ENCODE results near the gene GPR158. TPM values are rescaled to one million over a fixed set of nuclear protein-coding genes. Genes with fewer than 3 reads are reported as not detected.

GPR158 gene
- total RNA-seq, 1 experiment from 2014 or later = 0.07 TPM

DNA sequence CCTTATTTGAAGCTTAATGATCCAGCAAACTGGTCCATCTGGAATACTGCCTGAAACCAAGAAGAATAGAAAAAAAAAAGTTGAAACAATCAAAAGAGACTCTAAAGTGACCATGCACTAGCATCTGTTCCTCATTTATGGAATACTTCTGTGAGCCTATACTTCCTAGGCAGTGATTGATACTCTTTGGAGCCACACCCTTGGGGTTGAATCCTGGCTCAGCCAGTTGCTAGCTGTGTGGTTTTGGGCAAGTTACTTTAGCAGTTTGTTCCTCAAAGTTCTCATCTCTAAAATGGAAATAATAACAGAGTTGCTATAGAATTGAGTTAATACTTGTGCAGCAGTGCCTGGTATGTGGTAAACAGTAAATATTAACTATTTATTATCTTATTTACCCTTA is 208.9 kb downstream of the GPR158 start:
- H3K9me3 ChIP-seq = no peaks in the 10 kb centered on the region
- Mint-ChIP-seq H3K9me3 (ENCODE audit: unreplicated experiment) (no peaks in the 10 kb centered on the region), H3K27ac (ENCODE audit: unreplicated experiment) (no peak overlapping the region), H3K27me3 (ENCODE audit: insufficient read depth, unreplicated experiment) (peaks cover 8% of the 10 kb centered on the region), H3K4me3 (ENCODE audit: unreplicated experiment) (no peak overlapping the region), H3K4me1 (ENCODE audit: low read depth, unreplicated experiment) (no peaks in the 10 kb centered on the region), H3K36me3 (ENCODE audit: insufficient read depth, unreplicated experiment) (no peaks in the 10 kb centered on the region)
- H3K36me3 ChIP-seq (ENCODE audit: control insufficient read depth, insufficient read depth, low read length) = no peaks in the 10 kb centered on the region
- H3K4me3 ChIP-seq (ENCODE audit: low read depth, low read length) = no peak overlapping the region
- DNase-seq = no peak
- intact Hi-C loops (cut with micrococcal nuclease; ENCODE audit: unreplicated experiment) = no loop called here
- H3K4me1 ChIP-seq = no peaks in the 10 kb centered on the region
- CTCF ChIA-PET = no interaction called here
- POLR2A ChIA-PET = no interaction called here
- BruUV-seq (replicated peaks) = no TSS peak
- H3K27me3 ChIP-seq (replicated peaks; ENCODE audit: control insufficient read depth, insufficient read depth, low read length) = no peaks in the 10 kb centered on the region
- TF ChIP-seq, protein P1, sequence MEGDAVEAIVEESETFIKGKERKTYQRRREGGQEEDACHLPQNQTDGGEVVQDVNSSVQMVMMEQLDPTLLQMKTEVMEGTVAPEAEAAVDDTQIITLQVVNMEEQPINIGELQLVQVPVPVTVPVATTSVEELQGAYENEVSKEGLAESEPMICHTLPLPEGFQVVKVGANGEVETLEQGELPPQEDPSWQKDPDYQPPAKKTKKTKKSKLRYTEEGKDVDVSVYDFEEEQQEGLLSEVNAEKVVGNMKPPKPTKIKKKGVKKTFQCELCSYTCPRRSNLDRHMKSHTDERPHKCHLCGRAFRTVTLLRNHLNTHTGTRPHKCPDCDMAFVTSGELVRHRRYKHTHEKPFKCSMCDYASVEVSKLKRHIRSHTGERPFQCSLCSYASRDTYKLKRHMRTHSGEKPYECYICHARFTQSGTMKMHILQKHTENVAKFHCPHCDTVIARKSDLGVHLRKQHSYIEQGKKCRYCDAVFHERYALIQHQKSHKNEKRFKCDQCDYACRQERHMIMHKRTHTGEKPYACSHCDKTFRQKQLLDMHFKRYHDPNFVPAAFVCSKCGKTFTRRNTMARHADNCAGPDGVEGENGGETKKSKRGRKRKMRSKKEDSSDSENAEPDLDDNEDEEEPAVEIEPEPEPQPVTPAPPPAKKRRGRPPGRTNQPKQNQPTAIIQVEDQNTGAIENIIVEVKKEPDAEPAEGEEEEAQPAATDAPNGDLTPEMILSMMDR (IDR thresholded peaks at IDR 0.05; ENCODE audit: insufficient read depth in 1 of 2, low read depth in 1 of 2, low read length in 1 of 2, severe bottlenecking in 1 of 2, unreplicated experiment in 1 of 2) = no peak

DNA sequence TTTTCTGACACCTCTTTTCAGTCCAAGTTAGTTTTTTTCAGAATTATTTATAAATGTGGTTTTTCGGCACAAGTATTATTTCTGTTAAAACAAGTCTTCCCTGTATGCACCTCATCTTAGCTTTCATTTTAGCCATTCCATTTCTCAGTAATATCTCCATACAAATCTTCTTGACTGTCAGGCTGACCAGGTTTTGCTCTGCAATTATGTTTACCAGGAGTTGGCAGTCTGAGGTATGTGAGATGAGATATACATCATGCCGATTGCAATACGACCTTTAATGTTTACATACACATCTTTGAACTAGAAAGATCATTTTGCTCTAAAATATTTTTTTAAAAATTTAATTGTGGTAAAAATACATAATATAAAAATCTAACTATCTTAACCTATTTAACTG is 209.8 kb downstream of the GPR158 start:
- ChIA-PET POLR2A (no interaction called here), CTCF (no interaction called here)
- Mint-ChIP-seq H3K27me3 (ENCODE audit: insufficient read depth, unreplicated experiment) (peaks cover 8% of the 10 kb centered on the region), H3K27ac (ENCODE audit: unreplicated experiment) (no peak overlapping the region), H3K4me3 (ENCODE audit: unreplicated experiment) (no peak overlapping the region), H3K36me3 (ENCODE audit: insufficient read depth, unreplicated experiment) (no peaks in the 10 kb centered on the region), H3K9me3 (ENCODE audit: unreplicated experiment) (no peaks in the 10 kb centered on the region), H3K4me1 (ENCODE audit: low read depth, unreplicated experiment) (no peaks in the 10 kb centered on the region)
- TF ChIP-seq, protein P1 (IDR thresholded peaks at IDR 0.05; ENCODE audit: insufficient read depth in 1 of 2, low read depth in 1 of 2, low read length in 1 of 2, severe bottlenecking in 1 of 2, unreplicated experiment in 1 of 2) = no peak
- H3K27me3 ChIP-seq (replicated peaks; ENCODE audit: control insufficient read depth, insufficient read depth, low read length) = no peaks in the 10 kb centered on the region
- H3K36me3 ChIP-seq (ENCODE audit: control insufficient read depth, insufficient read depth, low read length) = no peaks in the 10 kb centered on the region
- no TSS peak for BruUV-seq (replicated peaks)
- H3K9me3 ChIP-seq = no peaks in the 10 kb centered on the region
- DNase-seq = no peak
- intact Hi-C loops (cut with micrococcal nuclease; ENCODE audit: unreplicated experiment) = no loop called here
- no peaks in the 10 kb centered on the region for H3K4me1 ChIP-seq
- no peak overlapping the region for H3K4me3 ChIP-seq (ENCODE audit: low read depth, low read length)

DNA sequence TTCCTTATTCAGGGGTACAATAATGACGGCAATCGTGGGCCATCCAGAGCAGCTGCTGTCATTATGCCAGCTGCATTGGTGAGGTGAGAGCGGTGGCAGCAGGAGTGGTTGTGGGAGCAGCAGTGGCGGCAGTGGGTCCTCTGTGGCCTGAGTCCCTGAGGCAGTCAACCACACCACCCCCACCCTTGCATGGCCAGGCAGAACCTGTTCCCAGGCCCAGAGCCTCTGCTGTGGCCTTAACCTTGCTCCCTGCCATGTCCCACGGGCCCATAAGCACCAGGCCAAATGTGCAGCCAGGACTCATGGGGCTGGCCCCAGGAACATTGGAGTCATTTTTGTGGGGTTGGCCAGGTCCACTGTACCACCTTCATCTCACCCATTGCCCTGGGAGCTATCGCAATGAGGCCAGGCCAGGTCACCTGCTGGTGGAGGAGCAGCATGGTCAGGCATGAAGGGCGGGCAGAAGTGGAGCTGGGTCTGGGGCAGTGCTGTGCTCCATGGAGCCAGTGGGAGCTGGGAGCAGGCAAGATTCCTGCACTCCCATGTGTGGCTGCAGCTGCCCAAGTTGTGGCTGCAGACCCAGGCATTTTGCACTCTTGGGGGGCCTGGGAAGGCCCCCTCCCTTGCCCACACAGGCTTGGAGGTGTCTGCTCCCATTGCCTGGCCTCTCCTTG is 213.5 kb downstream of the GPR158 start:
- CTCF ChIA-PET = no interaction called here
- Mint-ChIP-seq H3K4me3 (ENCODE audit: unreplicated experiment) (no peak overlapping the region), H3K27me3 (ENCODE audit: insufficient read depth, unreplicated experiment) (no peaks in the 10 kb centered on the region), H3K9me3 (ENCODE audit: unreplicated experiment) (peaks cover 10% of the 10 kb centered on the region), H3K36me3 (ENCODE audit: insufficient read depth, unreplicated experiment) (no peaks in the 10 kb centered on the region), H3K27ac (ENCODE audit: unreplicated experiment) (no peak overlapping the region), H3K4me1 (ENCODE audit: low read depth, unreplicated experiment) (no peaks in the 10 kb centered on the region)
- no peaks in the 10 kb centered on the region for H3K27me3 ChIP-seq (replicated peaks; ENCODE audit: control insufficient read depth, insufficient read depth, low read length)
- H3K9me3 ChIP-seq = 0 out of 2 replicates have a peak, but pooled peaks cover 7% of the 10 kb centered on the region
- no peak for DNase-seq
- TF ChIP-seq, protein P1 (IDR thresholded peaks at IDR 0.05; ENCODE audit: insufficient read depth in 1 of 2, low read depth in 1 of 2, low read length in 1 of 2, severe bottlenecking in 1 of 2, unreplicated experiment in 1 of 2) = no peak
- H3K4me1 ChIP-seq = no peaks in the 10 kb centered on the region
- no peak overlapping the region for H3K4me3 ChIP-seq (ENCODE audit: low read depth, low read length)
- no peaks in the 10 kb centered on the region for H3K36me3 ChIP-seq (ENCODE audit: control insufficient read depth, insufficient read depth, low read length)
- no TSS peak for BruUV-seq (replicated peaks)
- POLR2A ChIA-PET = no interaction called here
- intact Hi-C loops (cut with micrococcal nuclease; ENCODE audit: unreplicated experiment) = no loop called here

Measured in Caco-2 (cell line).